NB4 (cell line): ENCODE data around the gene KLRC4.
"Not testable (repeated sequence)": the region's sequence is repeated elsewhere in the genome, so short reads cannot be mapped to it uniquely, and the experiment has no call there.

Experiments used
- CTCF ChIP-seq: IDR thresholded peaks from one replicate; pipeline ENCODE4 v1.5.1; 2012; ENCODE audit warnings: low read depth, low read length
- POLR2A ChIP-seq: IDR thresholded peaks from 2 replicates; pipeline ENCODE4 v1.6.1; 2011; ENCODE audit warnings: mild to moderate bottlenecking; ENCODE audit not compliant: insufficient read length; ENCODE audit errors: extremely low read depth

DNA sequence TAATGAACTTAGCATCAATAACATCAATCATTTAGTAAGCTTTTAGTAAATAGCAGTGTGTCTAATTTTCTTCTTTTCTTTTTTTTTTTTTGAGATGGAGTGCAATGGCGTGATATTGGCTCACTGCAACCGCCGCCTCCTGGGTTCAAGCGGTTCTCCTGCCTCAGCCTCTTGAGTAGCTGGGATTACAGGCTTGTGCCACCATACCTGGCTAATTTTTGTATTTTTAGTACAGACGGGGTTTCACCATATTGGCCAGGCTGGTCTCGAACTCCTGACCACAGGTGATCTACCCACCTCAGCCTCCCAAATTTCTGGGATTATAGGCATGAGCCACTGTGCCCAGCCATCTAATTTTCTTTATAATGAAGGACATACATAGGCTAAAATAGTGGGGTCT, 22.1 kb downstream of the KLRC4 start:
- TF ChIP-seq CTCF, POLR2A: not testable (repeated sequence)
